DMS114 treated with DMSO at 0.1 percent for 48 hours (cell line): ENCODE results near the gene MINDY4.

ENCODE experiments used
- DNase-seq: peaks from one replicate; lab custom pipeline; 2025; ENCODE audit not compliant: unreplicated experiment; lab: John Stamatoyannopoulos, UW

MINDY4 gene

GRCh38 chr7:30913821-30914515 is 142.8 kb downstream of the MINDY4 start:
- DNase-seq: no peak

DNA sequence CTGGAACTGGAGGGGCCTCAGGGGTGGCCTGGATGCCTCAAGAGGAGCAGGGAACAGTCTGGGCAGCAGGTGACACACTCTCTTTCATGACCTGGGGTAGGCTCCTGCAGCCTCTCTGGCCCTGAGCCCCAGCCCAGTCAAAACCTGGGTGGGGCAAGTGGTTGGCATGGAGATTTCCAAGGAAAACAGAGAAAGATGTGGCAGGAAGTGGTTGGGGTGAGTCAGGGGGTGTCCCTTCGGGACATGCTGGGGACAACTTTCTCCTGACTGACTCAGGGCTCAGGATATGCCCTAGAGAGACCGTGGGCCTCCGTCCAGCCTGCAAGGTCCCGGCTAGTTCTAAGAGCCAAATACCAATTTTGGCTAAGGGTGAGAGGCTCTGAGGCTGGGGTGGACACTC is 143.4 kb downstream of the MINDY4 start:
- DNase-seq: no peak

DNA sequence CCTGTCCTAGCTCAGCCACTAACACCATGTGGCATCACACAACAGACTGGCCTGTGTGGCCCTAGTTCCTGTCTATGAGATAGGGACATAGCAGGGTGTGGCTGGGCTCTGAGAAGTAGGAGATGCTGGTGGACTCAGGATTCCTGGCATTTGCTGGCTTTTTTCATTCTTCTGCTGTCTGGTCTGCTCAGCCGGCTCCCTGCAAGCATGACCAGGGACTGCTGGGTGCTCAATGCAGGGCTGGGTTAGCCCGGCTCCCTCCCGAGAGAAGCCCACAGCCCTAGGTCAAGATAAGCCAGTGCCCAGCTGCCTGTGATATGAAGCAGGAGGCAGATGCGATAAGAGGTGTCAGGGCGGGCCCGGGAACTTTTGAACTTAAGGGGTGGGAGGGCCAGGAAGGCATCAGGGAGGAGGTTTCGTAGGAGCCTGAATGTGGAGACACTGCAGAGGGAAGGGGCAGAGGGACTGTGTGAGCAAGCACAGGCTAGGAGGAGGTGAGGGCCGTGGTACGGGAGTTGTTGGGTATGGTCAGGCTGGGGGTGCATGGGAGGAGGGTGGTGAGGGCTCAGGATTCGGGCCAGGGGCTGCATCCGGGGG is 143.9 kb downstream of the MINDY4 start:
- DNase-seq: no peak

DNA sequence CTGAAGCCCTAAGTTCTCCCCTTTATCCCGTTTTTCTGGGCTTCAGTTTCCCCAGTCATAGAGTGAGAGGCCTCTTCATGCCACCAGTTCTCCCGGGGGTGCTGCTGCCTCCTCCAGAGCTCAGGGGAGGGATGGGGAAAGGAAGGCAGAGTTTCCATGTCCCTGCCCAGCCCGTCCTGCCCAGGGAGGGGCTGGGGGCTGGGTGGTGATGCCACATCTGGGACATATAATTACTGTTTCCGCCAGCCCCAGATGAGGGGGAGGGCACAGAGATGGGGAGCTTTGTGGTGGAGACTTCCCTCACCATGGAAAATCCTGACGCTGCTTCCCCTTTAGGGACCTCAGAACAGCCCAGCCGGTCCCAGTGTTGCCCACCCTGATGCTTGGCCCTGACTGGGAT is 144.5 kb downstream of the MINDY4 start:
- DNase-seq: no peak

DNA sequence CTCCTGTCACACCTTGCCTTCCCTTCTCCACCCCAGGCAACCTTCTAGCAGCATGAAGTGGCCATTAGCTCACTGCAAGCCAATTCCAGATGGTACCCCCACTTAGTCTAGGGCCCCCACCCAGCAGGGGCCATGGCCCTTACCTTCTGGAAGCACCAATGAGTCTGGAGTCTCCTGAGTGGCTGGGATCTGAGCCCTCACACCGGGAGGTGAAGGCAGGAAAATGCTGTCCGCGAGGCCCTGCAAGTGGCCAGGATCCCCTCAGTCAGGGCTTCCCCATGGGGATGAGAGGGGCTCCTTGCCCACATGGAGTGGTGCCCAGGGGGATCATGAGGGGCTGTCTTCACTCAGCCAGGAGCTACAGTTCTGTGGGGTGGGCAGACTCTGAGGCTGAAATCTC is 145.0 kb downstream of the MINDY4 start:
- no peak for DNase-seq

- no peak for DNase-seq
These were observed 145.6 kb downstream of the MINDY4 start for GRCh38 chr7:30916767-30917166.

DNA sequence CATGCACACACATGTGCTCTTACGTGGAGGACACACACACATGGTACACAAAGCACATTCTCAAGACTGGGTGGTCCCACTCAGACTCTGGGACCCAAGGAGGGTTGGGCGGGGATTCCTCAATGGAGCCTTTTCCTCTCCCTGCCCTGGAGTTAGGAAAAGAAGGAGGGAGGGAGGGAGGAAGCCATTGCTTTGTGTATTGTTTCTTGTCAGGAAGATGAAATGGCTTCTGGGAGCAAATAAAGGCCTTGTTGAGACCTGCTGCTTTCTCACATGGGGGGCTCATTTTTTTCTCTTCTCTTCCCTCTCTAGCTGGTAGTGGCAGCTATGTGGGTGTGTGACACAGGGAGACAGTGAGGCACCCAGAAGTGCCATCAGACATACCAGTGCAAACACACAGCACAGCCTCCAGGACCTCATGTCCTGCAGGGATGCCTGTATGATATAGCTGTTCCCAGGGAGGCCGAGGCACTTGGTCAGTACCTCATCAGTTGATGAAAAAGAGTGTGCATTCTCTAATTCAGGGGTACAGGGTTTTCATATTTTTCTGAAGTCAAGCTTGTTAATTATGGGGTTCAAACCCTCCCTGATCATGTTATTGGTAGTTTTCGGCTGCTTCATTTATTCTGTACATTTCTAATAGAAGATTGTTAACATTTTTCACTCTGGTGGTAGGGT is 146.1 kb downstream of the MINDY4 start:
- no peak for DNase-seq

- no peak for DNase-seq
These were observed 147.5 kb downstream of the MINDY4 start for GRCh38 chr7:30918676-30919075.

DNA sequence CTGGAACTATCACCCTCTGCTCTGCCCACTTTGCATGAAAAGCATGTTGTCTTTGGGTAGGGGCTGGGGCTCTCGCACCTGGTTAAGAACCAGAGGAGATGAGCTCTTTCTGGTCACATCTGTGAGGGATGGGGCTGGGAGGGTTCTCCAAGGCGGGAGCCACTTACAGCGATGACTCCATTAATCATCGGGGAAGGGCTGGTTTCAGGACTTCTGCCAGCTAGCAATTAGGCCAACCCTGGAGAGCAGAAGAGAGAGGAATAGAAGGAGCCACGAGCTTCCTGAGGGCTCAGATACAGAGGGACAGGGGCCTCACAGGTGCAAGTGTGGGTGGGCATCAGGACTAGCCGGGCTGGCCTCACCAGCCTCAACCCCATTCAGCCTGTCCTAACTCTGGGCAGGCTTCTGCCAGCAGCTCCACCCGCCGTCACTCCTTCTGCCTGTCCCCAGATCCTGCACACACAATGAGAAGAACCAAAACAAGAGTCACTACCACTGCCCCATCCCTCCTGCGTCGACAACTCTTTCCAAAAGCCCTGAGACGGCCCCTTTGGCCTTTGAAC is 148.9 kb downstream of the MINDY4 start:
- DNase-seq: no peak

DNA sequence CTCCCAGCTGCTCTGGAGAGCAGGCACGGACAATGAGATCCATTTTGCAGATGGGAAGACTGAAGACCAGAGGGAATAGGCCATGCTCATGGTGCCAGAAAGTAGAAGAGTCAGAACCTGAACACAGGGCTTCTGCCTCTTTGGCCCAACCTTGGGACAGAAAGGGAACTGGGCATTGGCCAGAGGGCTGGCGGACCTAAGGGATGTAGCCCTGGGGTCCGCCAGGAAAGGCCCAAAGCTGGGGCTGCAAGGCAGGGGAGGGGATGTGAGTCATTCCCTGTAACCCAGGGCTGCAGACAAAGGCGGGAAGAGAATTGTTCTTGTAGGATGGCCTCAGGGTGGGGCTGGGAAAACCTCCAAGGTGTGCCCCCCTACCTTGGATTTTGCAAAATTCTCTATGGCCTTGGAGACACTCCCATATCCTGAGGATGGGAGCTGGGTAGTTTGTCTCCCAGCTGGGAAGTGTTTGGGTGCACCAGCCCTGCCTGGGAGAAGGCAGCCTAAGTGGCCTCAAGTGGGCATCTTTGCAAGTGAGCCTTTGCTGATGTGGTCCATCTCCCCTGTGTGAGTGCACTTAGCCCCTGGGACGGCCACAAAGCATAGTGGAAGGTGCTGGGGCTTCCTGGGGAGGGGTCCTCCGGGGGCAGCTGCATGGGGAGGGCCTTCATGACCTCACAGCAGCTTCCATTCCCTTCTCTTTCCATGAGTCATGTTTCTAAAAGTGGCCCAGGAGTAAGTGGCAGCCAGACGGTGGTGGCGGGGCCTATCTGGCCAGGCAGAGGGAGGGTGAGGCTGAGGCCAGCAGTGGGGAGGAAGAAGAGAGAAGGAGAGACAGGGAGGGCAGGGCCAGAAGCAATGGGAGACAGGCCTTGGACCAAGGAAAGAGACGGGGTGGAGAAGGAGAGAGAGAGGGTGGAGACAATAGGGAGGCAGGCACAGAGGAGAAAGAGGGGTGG is 149.6 kb downstream of the MINDY4 start:
- no peak for DNase-seq

DNA sequence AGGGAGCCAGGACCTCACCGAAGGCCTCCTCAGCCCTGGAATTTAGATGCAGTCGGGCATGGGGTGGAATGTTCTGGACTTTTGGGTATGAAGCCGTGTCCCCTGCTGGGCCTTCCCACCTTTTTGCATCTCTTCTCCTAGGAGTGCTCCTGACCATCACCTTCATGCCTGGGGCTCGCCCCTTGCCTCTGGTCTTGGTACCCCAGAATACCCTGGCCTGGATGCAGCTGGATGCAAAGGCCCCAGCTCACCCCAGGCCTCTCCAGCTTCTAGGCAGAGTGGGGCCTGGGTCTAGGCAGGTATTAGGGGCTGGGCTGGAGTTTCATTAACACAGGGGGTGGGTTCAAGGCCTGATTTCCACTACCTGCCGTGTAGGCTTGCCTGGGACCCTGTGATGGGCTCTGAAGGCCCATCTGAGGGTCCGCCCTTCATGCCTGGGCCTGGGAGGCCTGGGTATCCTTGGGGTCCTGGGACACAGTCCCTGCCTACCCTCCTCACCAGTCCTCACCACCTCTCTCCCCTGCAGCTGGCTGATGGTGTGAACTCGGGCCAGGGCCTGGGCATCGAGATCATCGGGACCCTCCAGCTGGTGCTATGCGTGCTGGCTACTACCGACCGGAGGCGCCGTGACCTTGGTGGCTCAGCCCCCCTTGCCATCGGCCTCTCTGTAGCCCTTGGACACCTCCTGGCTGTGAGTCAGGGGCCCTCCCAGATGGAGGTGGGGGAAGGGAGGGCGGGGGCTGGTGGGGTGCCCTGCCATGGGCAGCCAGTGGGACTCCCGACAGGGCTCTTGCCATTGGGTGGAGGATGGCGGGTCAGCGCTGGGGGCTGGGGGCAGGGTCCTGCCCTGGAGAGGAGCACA is 150.6 kb downstream of the MINDY4 start:
- no peak for DNase-seq

DNA sequence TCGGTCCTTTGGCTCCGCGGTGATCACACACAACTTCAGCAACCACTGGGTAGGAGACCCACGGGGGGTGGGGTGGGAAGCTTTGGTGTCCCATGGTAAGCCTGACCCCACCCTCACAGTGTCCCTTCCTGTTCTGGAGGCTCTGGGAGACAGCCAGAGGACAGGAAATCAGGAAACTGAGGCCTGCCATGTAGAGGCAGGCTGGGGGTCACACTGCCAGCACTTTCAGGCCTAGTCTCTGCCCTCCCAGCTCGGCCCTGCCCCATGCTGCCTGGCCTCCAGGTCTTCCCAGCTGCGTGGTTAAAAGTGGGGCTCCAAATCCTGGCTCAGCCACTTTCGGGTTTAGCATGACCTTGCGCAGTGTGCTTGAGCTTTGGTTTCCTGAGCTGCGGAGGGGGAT is 151.4 kb downstream of the MINDY4 start:
- DNase-seq: no peak

DNA sequence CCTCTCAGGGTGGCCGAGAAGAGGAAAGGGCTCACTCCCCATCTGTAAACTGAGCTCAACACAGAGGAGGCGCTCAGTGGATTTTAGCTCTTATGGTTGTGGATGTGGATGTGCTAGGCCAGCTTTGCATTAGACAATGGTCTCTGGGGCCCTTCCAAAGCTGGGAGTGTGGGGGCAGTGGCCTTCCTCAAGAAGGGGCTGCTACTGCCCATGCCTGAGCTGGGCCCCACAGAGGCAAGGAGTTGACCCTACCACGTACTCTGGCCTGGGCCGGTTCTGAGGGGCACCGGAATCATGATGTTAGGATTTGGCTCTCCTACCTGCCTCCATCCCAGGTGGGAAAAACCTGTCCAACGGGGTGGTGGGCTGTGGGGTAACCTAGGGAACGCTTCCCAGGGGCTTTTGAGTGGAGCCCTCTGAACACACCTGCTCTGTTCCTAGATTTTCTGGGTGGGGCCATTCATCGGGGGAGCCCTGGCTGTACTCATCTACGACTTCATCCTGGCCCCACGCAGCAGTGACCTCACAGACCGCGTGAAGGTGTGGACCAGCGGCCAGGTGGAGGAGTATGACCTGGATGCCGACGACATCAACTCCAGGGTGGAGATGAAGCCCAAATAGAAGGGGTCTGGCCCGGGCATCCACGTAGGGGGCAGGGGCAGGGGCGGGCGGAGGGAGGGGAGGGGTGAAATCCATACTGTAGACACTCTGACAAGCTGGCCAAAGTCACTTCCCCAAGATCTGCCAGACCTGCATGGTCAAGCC is 152.0 kb downstream of the MINDY4 start:
- no peak for DNase-seq

DNA sequence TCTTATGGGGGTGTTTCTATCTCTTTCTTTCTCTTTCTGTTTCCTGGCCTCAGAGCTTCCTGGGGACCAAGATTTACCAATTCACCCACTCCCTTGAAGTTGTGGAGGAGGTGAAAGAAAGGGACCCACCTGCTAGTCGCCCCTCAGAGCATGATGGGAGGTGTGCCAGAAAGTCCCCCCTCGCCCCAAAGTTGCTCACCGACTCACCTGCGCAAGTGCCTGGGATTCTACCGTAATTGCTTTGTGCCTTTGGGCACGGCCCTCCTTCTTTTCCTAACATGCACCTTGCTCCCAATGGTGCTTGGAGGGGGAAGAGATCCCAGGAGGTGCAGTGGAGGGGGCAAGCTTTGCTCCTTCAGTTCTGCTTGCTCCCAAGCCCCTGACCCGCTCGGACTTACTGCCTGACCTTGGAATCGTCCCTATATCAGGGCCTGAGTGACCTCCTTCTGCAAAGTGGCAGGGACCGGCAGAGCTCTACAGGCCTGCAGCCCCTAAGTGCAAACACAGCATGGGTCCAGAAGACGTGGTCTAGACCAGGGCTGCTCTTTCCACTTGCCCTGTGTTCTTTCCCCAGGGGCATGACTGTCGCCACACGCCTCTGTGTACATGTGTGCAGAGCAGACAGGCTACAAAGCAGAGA is 152.7 kb downstream of the MINDY4 start:
- DNase-seq: no peak

DNA sequence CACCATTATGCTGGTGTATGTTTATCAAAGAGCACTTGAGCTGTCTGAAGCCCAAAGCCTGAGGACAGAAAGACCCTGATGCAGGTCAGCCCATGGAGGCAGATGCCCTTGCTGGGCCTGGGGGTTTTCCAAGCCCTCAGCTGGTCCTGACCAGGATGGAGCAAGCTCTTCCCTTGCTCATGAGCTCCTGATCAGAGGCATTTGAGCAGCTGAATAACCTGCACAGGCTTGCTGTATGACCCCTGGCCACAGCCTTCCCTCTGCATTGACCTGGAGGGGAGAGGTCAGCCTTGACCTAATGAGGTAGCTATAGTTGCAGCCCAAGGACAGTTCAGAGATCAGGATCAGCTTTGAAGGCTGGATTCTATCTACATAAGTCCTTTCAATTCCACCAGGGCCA is 153.4 kb downstream of the MINDY4 start:
- no peak for DNase-seq

- no peak for DNase-seq
These were observed 153.9 kb downstream of the MINDY4 start for GRCh38 chr7:30925117-30925516.

- DNase-seq: no peak
These were observed 154.7 kb downstream of the MINDY4 start for GRCh38 chr7:30925913-30926312.

DNA sequence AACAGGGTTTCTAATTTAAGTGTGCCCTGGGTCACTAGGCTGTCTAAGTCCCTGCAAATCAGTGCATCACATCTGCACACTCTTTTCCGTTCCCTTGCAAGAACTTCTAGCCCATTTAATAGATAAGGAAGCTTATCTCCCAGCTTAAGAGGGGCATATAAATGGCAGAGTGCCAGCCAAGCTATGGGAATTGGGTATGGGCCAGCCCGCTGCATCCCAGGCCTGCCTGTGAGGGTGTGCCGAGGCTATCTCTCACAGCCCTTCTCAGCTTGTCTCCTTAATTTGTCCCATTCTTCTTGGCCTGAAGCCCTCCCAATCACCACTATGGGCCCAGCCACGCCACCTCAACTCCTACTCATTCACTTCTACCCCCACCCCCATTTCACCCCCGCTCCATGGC is 155.1 kb downstream of the MINDY4 start:
- no peak for DNase-seq

DNA sequence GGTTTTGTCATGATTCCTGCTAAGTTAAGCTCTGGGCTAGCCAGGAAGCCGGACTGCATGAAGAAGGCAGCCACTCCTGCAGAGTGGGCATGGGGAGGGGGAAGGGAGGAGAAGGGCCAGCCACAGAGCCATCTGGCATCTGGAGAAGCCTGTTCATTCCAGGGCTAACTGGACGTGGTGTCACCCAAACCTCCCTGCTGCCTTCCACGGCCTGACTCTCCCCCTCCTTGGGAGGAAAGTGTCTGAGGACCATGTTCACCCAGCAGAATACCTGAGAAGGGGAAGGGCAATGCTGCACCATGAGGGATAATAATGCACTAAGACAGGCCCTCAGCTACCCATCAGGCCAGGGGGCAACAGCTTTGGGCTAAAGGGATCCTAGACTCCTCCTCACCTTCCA is 155.8 kb downstream of the MINDY4 start:
- DNase-seq: no peak
